K562 (cell line): ENCODE results near the gene CREBL2. TPM values are rescaled to one million over a fixed set of nuclear protein-coding genes. Genes with fewer than 3 reads are reported as not detected.

Experiments used
- CEBPZ ChIP-seq: fragments of 150-350 bp; IDR thresholded peaks from 2 replicates; pipeline ENCODE4 v1.6.1; 2014; ENCODE audit warnings: low read depth, mild to moderate bottlenecking, low read length, borderline replicate concordance
- CHD4 ChIP-seq: fragments of 200-600 bp; sonication (generic); IDR thresholded peaks from 3 replicates; pipeline ENCODE4 v1.6.1; 2012; ENCODE audit warnings: low read depth, mild to moderate bottlenecking, mixed read lengths, low read length, inconsistent platforms; ENCODE audit not compliant: insufficient read depth, insufficient replicate concordance, poor library complexity, severe bottlenecking
- ETV6 ChIP-seq, 3 experiments: fragments of 150-350 bp in 1 of 3; sonication (generic) in 1 of 3; formaldehyde crosslinking in 1 of 3; IDR thresholded peaks; 2 replicates each; pipeline versions ENCODE4 v1.6.1 to v1.8.0; 2014 to 2022; ENCODE audit warnings: borderline replicate concordance in 2 of 3, low read depth in 2 of 3, antibody characterized with exemption in 1 of 3, low read length in 1 of 3, mild to moderate bottlenecking in 1 of 3, missing genetic modification reagents in 1 of 3
- FOXM1 ChIP-seq, 2 experiments: fragments of 450-650 bp in 1 of 2; sonication (generic) in 1 of 2; formaldehyde crosslinking in 1 of 2; IDR thresholded peaks; 2 replicates each; pipeline versions ENCODE4 v1.6.1 to v1.9.0; 2017 to 2022; ENCODE audit warnings: low read depth in 2 of 2, mild to moderate bottlenecking in 2 of 2, missing genetic modification reagents in 1 of 2, moderate library complexity in 1 of 2
- HMBOX1 ChIP-seq: sonication (generic); IDR thresholded peaks from 2 replicates; pipeline ENCODE4 v1.6.1; 2016
- KDM1A ChIP-seq, 2 experiments: fragments of 450-650 bp; IDR thresholded peaks; 2 replicates each; pipeline ENCODE4 v1.6.1; 2016; ENCODE audit warnings: mild to moderate bottlenecking in 2 of 2
- KDM4B ChIP-seq, 2 experiments: fragments of 450-650 bp in 1 of 2; sonication (generic) in 1 of 2; IDR thresholded peaks; 2 replicates each; pipeline ENCODE4 v1.6.1; 2016 to 2017; ENCODE audit warnings: borderline replicate concordance in 2 of 2, antibody characterized with exemption in 1 of 2, low read depth in 1 of 2, mild to moderate bottlenecking in 1 of 2
- MAZ ChIP-seq, 2 experiments: fragments of 450-650 bp in 1 of 2; sonication (generic) in 1 of 2; formaldehyde crosslinking; IDR thresholded peaks in 1 of 2; conservative IDR thresholded peaks in 1 of 2; 2 replicates each; pipeline versions ENCODE4 v1.4.0 to v1.5.0; 2020; ENCODE audit warnings: mild to moderate bottlenecking in 1 of 2, missing genetic modification reagents in 1 of 2
- NONO ChIP-seq, 2 experiments: fragments of 200-400 bp in 1 of 2; fragments of 450-650 bp in 1 of 2; formaldehyde crosslinking in 1 of 2; IDR thresholded peaks; 2 replicates each; pipeline ENCODE4 v1.6.1; 2017; ENCODE audit warnings: low read depth in 2 of 2, mild to moderate bottlenecking in 2 of 2, moderate library complexity in 2 of 2, low read length in 1 of 2
- NR1H2 ChIP-seq: sonication (generic); formaldehyde crosslinking; IDR thresholded peaks from 2 replicates; pipeline ENCODE4 v1.4.0; 2020; ENCODE audit warnings: mild to moderate bottlenecking, missing genetic modification reagents
- NR3C1 ChIP-seq: sonication (generic); formaldehyde crosslinking; IDR thresholded peaks from 2 replicates; pipeline ENCODE4 v1.8.1; 2022; ENCODE audit warnings: missing genetic modification reagents
- TAL1 ChIP-seq: fragments of 450-650 bp; IDR thresholded peaks from 2 replicates; pipeline ENCODE4 v1.6.1; 2016; ENCODE audit warnings: mild to moderate bottlenecking
- TCFL5 ChIP-seq: fragments of 250-450 bp; sonication (Bioruptor Pico); conservative IDR thresholded peaks from 2 replicates; pipeline ENCODE4 v1.6.1; 2021; ENCODE audit warnings: mild to moderate bottlenecking, moderate library complexity, matching md5 sums
- YBX1 ChIP-seq: fragments of 450-650 bp; IDR thresholded peaks from 2 replicates; pipeline ENCODE4 v1.7.1; 2016; ENCODE audit warnings: mild to moderate bottlenecking
- ZFP36 ChIP-seq: fragments of 150-350 bp; IDR thresholded peaks from 2 replicates; pipeline ENCODE4 v1.6.1; 2018; ENCODE audit warnings: low read length, low read depth; ENCODE audit not compliant: partially characterized antibody
- ZNF184 ChIP-seq: sonication (generic); formaldehyde crosslinking; IDR thresholded peaks from 2 replicates; pipeline ENCODE4 v1.5.0; 2020; ENCODE audit warnings: missing genetic modification reagents
- ZNF764 ChIP-seq: fragments of 250-450 bp; sonication (Bioruptor Pico); IDR thresholded peaks from 2 replicates; pipeline ENCODE4 v1.4.0; 2020; ENCODE audit warnings: low read depth, mild to moderate bottlenecking, moderate library complexity
- polyA plus RNA-seq, 8 experiments: library from polyadenylated mRNA; depleted of rRNA in 4 of 8; stranded (reverse) in 5 of 8; unstranded in 3 of 8; fragments of >200 nt; fragmentation: Nextera tagmentation in 2 of 8; fragmentation: Illumina TruSeq in 1 of 8; extraction: Ambion mirVana in 2 of 8; extraction: Trizol in 1 of 8; gene quantifications; 2 replicates each; pipeline versions ENCODE4 v1.2.1 to v1.2.3, GENCODE V29; 2011 to 2014; ENCODE audit warnings: inconsistent platforms in 1 of 8, missing spikeins in 1 of 8
- total RNA-seq, 7 experiments: library from RNA; depleted of rRNA in 6 of 7; stranded (reverse); fragments of >200 nt in 6 of 7; fragmentation: Illumina TruSeq in 2 of 7; extraction: Trizol in 2 of 7; gene quantifications; 2 replicates each; pipeline versions ENCODE4 v1.2.1 to v1.2.3, GENCODE V29; 2011 to 2021; ENCODE audit warnings: low replicate concordance in 1 of 7

Gene CREBL2
- total and polyA plus RNA-seq, 9 of the 15 experiments (the other 6 are each of a cell fraction or from before 2014, with no cell fraction given) = 1.7 to 7.3 (median 5.2) TPM

GRCh38 chr12:12562585-12563261, 49.0 kb upstream of the CREBL2 start, which contains the start of gene DUSP16 (continued):
- TF ChIP-seq ZFP36 = no peak
- no peak for TF ChIP-seq ZNF184 (CRISPR knock-in tag)
- TF ChIP-seq ETV6 (IDR thresholded peaks at IDR 0.05; ENCODE audit: borderline replicate concordance in 1 of 2, low read depth in 2 of 2, low read length in 1 of 2) = no peak
- TF ChIP-seq ETV6 (CRISPR knock-in tag; IDR thresholded peaks at IDR 0.05; ENCODE audit: borderline replicate concordance) = no peak
- TF ChIP-seq TAL1 = no peak
- no peak for TF ChIP-seq ZNF764
- no peak for TF ChIP-seq YBX1
- no peak for TF ChIP-seq FOXM1 (IDR thresholded peaks at IDR 0.05; ENCODE audit: low read depth)
- TF ChIP-seq FOXM1 (CRISPR knock-in tag; IDR thresholded peaks at IDR 0.05; ENCODE audit: low read depth) = no peak
- peak in 1 of 2 experiments; percentile 62; a peak in 2 of 4 replicates for TF ChIP-seq MAZ (CRISPR knock-in tag; conservative IDR thresholded peaks at IDR 0.05 in 1 of 2, IDR thresholded peaks at IDR 0.05 in 1 of 2)
- TF ChIP-seq KDM4B (IDR thresholded peaks at IDR 0.05; ENCODE audit: borderline replicate concordance in 2 of 2, low read depth in 1 of 2) = no peak
- TF ChIP-seq NR3C1 = no peak
- 0 out of 4 replicates have a peak, but pooled peaks have one; percentile 17 to 25 for TF ChIP-seq KDM1A (IDR thresholded peaks at IDR 0.05)
- no peak for TF ChIP-seq TCFL5 (CRISPR knock-in tag)
- no peak for TF ChIP-seq HMBOX1
- no peak for TF ChIP-seq NR1H2 (CRISPR knock-in tag)
- no peak for TF ChIP-seq CEBPZ
- TF ChIP-seq CHD4 = no peak
- TF ChIP-seq NONO (IDR thresholded peaks at IDR 0.05; ENCODE audit: low read depth in 2 of 2, low read length in 1 of 2) = peak in 1 of 2 experiments; percentile 60; a peak in 1 of 4 replicates
